ENCODE data around the gene FHL3.

The FHL3 gene

DNA sequence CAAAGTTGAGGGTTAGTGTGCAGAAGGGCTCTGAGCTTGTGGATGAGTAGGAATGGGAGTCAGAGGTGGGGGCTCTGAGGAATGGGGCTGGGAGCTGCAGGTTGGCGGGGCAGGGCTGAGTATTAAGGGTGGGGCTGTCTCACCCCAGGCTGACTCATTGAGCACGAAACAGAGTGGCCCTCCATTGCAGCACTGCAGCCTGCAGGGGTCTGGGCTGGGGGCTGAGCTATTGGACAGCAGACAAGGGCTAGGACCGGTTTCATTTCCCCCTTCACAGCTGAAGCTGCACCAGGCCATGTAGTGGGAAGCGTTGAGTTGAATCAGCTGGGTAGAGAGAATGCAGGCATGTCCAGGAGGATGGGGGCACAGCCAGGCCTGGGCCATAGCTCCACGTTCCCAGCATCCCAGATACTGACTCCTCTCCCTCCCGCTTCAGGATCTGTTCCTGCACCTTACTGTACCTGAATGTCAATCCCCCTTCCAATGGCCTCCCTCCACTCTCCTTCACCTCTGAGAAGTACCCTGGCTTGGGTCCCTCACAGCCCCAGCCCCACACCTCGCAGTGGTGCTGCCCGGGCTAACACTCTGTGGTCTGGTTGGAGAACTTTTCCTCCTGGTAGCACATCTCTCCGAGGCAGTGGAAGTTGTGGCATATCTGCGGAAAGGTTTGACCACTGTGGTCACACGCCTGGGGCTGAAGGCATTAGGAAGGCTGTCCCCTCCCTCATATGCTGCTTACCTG lies 54.1 kb downstream of the FHL3 start:
- ATAC-seq (no peak), DNase-seq (ENCODE audit: low spot score in 2 of 2) (no peak)
- Mint-ChIP-seq H3K27ac (peak overlapping the region; percentile 81), H3K9me3 (no peaks in the 10 kb centered on the region), H3K4me3 (no peak overlapping the region), H3K4me1 (peaks cover 22% of the 10 kb centered on the region), H3K36me3 (peaks cover 11% of the 10 kb centered on the region)

DNA sequence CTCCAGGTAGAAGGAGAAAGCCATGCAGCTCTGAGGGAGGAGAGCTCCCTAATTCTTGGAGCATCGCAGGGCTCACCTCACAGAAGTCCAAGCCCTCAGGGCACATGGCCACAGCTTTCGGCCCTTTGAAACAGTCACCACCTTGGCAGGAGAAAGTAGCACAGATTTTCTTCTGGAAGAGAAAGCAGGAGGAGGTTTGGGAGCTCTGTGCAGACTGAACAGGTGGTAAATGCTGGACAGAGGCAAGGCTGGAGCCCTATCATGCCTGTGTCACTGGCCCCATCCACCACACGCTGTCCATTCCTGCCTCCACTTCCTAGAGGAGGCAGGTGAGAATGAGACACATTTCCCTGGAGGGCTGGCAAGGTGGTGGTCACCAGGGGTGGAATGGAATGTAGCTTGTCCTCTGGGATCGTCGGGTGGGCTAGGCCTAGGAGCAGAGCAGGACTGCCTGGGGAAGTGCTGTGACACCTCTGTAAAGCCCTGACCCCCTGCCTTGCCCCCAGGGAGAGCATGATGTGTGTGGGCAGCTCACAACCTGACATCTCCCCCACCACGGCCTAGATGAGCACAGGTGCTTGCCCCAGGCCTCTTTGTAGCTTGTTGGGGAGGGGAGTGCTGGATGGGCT lies 55.7 kb downstream of the FHL3 start:
- ATAC-seq (no peak), DNase-seq (ENCODE audit: low spot score in 2 of 2) (no peak)
- no peak overlapping the region for H3K4me3 Mint-ChIP-seq
- peaks cover 22% of the 10 kb centered on the region for H3K4me1 Mint-ChIP-seq
- peak overlapping the region; percentile 48 for H3K27ac Mint-ChIP-seq
- no peaks in the 10 kb centered on the region for H3K9me3 Mint-ChIP-seq
- H3K36me3 Mint-ChIP-seq, result peaks cover 6% of the 10 kb centered on the region

GRCh38 chr1:37948841-37949240 lies 56.5 kb downstream of the FHL3 start:
- no peak for ATAC-seq
- H3K36me3 Mint-ChIP-seq, result peaks cover 6% of the 10 kb centered on the region
- no peaks in the 10 kb centered on the region for H3K9me3 Mint-ChIP-seq
- no peak overlapping the region for H3K4me3 Mint-ChIP-seq
- no peak for DNase-seq (ENCODE audit: low spot score in 2 of 2)
- peaks cover 22% of the 10 kb centered on the region for H3K4me1 Mint-ChIP-seq
- H3K27ac Mint-ChIP-seq, result peak overlapping the region; percentile 29

- no peak overlapping the region for H3K4me3 Mint-ChIP-seq
- H3K4me1 Mint-ChIP-seq, result peaks cover 22% of the 10 kb centered on the region
Observed at GRCh38 chr1:37948166-37948565, 57.1 kb downstream of the FHL3 start.

GRCh38 chr1:37947364-37947763 lies 58.0 kb downstream of the FHL3 start:
- DNase-seq (ENCODE audit: low spot score in 2 of 2), result no peak
- ATAC-seq, result peak; percentile 38
- H3K27ac Mint-ChIP-seq, result peak overlapping the region; percentile 98
- peaks cover 20% of the 10 kb centered on the region for H3K36me3 Mint-ChIP-seq
- no peaks in the 10 kb centered on the region for H3K9me3 Mint-ChIP-seq
- peaks cover 22% of the 10 kb centered on the region for H3K4me1 Mint-ChIP-seq
- peak overlapping the region; percentile 85 for H3K4me3 Mint-ChIP-seq

More at GRCh38 chr1:37948166-37948565, 57.1 kb downstream of the FHL3 start:
- DNase-seq (ENCODE audit: low spot score in 2 of 2) (no peak), ATAC-seq (no peak)
- Mint-ChIP-seq H3K27ac (peak overlapping the region; percentile 29), H3K36me3 (peaks cover 12% of the 10 kb centered on the region), H3K9me3 (no peaks in the 10 kb centered on the region)

Data from stimulated activated effector memory CD8-positive, alpha-beta T cell treated with anti-CD3 and anti-CD28 coated beads, Interleukin-12 subunit alpha, Interleukin-12 subunit beta, amount 100 ng/mL, for 72 hours (primary cell).